Measurements from ENCODE around the gene SOD3.

- TF ChIP-seq POLR2A (IDR thresholded peaks at IDR 0.05) (no peak), CTCF (IDR thresholded peaks at IDR 0.05) (no peak)
Observed at GRCh38 chr4:24775750-24776149, 19.6 kb upstream of the SOD3 start.

Measured in esophagus squamous epithelium (tissue), 4 donors.